Activated CD8-positive, alpha-beta memory T cell treated with anti-CD3 and anti-CD28 coated beads for 48 hours (primary cell): ENCODE data around the gene HS6ST1.

ENCODE experiments used
- DNase-seq, 3 experiments: peaks; one replicate each; pipeline ENCODE4 v3.0.0-alpha.2; 2020; ENCODE audit warnings: low read depth in 2 of 3, low spot score in 2 of 3

HS6ST1 gene

GRCh38 chr2:128348701-128349100, 30.0 kb upstream of the HS6ST1 start:
- no peak for DNase-seq

GRCh38 chr2:128347701-128348539, 29.3 kb upstream of the HS6ST1 start:
- no peak for DNase-seq

GRCh38 chr2:128347171-128347558, 28.5 kb upstream of the HS6ST1 start:
- DNase-seq, result no peak

- no peak for DNase-seq
These were observed 27.9 kb upstream of the HS6ST1 start for GRCh38 chr2:128346291-128347170.

GRCh38 chr2:128345436-128346165, 26.9 kb upstream of the HS6ST1 start:
- DNase-seq, result no peak

GRCh38 chr2:128344101-128344500, 25.4 kb upstream of the HS6ST1 start:
- DNase-seq, result no peak

GRCh38 chr2:128343459-128343858, 24.8 kb upstream of the HS6ST1 start:
- no peak for DNase-seq

GRCh38 chr2:128342550-128342949, 23.9 kb upstream of the HS6ST1 start:
- no peak for DNase-seq

- DNase-seq, result no peak
These were observed 23.0 kb upstream of the HS6ST1 start for GRCh38 chr2:128341621-128342020.

GRCh38 chr2:128332091-128332634, 13.5 kb upstream of the HS6ST1 start:
- DNase-seq, result no peak

GRCh38 chr2:128330583-128330982, 11.9 kb upstream of the HS6ST1 start:
- DNase-seq, result no peak

GRCh38 chr2:128329607-128330006, 10.9 kb upstream of the HS6ST1 start:
- DNase-seq, result no peak

- no peak for DNase-seq
These were observed 8.7 kb upstream of the HS6ST1 start for GRCh38 chr2:128327180-128327964.

- DNase-seq, result no peak
These were observed 7.7 kb upstream of the HS6ST1 start for GRCh38 chr2:128326346-128326745.

GRCh38 chr2:128325611-128326181, 7.0 kb upstream of the HS6ST1 start:
- DNase-seq, result no peak

- no peak for DNase-seq
These were observed 6.3 kb upstream of the HS6ST1 start for GRCh38 chr2:128324897-128325410.

- DNase-seq, result no peak
These were observed 5.6 kb upstream of the HS6ST1 start for GRCh38 chr2:128324008-128324896.

GRCh38 chr2:128323555-128323931, 4.9 kb upstream of the HS6ST1 start:
- no peak for DNase-seq
